Stimulated activated CD4-positive, alpha-beta T cell treated with anti-CD3 and anti-CD28 coated beads, Interleukin-15, amount 100 ng/mL, for 1 hour (primary cell): ENCODE results near the gene UROC1.

Experiments
- DNase-seq, 2 donors: peaks; one replicate each; pipeline ENCODE4 v3.0.0-alpha.2; 2020; ENCODE audit warnings: low read depth in 1 of 2, low spot score in 1 of 2

The UROC1 gene

GRCh38 chr3:126446301-126446700 is 71.3 kb downstream of the UROC1 start:
- DNase-seq = no peak

DNA sequence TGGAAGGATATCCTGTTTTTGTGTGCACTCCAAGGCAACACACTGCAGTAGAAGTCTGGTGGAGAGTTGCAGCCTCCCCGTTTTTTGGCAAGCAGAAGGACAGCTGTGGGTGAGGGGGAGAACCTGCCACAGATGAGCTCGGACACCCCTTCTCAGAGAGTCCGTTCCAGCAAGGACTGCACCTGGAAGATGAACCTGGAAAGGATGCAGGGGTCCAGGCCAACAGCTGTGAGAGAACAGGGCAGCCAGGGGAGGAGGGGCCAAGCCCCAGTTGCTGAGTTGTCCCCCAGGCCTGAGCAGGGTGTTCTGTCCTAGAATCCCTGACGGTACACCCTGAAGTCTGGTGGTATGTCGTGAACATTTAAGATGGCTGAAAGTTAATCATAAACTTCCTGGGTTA is 72.1 kb downstream of the UROC1 start:
- no peak for DNase-seq

DNA sequence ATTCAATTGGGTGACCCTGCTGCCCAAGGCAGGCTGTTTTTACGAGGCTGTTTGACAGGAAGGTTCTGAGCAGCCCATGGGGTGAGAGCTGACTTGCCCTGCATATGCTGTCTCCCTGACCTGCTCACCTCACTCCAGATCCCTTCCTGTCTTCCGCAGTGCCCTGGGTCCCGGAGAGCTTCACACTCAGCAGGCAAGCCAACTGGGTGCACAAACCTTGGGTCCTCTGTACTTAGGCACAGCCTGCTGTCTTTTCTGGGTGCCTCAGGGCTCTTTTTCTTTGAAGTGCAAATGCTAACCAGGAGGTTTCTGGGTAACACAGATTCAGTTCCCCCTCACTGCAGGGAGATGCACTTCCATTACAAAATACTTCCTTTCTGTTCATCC is 74.7 kb downstream of the UROC1 start:
- no peak for DNase-seq

DNA sequence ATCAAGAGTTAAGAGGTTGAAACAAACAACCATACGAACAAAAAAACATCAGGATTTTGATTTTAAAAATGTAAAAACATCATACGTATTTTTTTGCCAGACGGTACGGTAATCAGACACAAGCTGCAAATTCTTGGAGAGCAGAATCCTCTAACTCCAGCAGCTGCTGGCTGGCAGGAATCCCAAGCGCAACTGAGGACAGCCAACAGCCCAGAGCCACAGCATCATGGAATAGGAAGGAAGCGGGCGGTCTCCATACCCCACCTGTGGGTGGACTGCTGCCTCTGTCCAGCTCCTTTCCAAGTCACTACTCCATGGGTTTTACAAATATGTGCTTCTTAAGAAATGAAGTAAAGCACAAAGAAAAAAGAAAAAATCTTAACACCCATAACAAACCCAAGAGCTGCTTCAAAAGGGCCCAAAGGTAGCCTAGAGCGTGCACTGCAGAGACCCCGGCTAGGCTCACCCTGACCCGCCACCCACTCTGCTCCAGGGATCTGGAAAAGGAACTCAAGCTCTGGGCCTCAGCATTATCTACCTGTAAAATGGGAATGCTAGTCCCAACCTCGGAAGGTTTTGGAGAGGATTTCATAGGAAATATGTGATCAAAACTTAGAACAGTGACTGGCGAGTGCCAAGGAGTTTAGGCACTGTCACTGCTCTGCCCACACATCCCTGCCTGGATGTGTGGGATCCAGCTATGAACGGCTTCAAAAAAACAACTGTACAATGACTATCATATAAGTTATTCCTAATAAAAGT is 75.3 kb downstream of the UROC1 start:
- no peak for DNase-seq

GRCh38 chr3:126441256-126441880 is 76.2 kb downstream of the UROC1 start:
- DNase-seq = no peak

DNA sequence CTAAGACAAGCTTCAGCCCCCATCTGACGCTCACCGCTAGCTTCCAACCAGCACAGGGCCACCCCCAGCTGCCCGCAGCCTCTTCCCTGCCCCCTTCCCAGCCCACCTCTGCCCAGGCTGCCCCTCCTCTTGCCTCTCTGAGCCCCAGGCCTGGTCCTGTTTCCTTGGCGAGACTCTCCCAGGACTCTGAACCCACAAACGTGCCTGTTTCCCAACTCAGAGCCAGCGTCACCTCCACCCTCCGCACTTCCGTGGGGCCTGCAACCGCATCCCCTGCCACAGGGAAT is 76.9 kb downstream of the UROC1 start:
- no peak for DNase-seq

- DNase-seq = no peak
Observed at GRCh38 chr3:126439968-126440708, 77.4 kb downstream of the UROC1 start.

DNA sequence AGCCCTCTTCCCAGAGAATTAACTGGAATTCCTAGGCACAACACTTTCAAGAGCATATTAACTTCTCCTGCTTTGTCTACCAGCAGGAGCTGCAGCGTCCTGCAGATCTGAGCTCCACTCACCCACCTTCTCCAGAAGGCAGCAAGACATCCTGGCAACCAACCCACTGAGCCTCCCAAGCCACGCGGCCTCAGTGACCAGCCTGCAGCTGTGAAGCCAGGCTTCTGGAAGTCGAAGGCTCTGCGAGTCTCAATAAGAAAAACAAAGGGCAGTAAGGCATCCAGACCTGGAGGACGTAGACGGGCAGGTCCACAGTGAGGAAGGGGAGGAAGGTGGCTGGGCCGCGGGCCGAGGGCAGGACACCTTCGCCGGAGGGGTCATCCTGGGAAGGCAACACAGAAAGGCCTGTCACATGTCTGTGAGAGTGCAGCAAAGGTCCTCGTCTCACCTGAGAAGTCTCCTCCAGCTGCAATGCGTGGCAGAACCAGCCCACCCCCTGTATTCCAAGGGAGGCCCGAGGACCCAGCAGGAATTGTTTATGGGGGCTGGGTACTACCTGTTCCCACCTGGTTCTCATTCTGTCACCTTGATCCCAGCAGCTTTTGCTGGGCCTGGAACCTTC is 78.1 kb downstream of the UROC1 start:
- DNase-seq = no peak

DNA sequence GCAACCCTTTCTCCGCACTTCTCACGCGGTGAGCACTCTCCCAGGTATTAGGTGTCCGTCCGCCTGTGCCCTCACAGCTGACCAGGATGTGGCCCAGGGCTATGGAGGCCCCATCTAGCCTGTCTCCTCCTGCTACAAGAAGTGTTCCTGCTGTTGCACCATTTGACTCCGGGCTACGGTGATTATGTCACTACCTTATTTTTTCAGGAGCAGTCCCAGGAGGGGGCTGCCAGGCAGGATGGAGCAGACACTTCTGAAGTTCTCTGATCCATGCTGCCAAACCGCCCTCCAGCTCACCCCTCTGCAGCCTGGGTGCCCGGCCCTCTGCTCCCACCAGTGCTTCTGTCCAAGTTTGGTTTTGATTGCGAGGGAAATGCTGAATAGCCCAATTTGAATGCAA is 78.8 kb downstream of the UROC1 start:
- DNase-seq = no peak

DNA sequence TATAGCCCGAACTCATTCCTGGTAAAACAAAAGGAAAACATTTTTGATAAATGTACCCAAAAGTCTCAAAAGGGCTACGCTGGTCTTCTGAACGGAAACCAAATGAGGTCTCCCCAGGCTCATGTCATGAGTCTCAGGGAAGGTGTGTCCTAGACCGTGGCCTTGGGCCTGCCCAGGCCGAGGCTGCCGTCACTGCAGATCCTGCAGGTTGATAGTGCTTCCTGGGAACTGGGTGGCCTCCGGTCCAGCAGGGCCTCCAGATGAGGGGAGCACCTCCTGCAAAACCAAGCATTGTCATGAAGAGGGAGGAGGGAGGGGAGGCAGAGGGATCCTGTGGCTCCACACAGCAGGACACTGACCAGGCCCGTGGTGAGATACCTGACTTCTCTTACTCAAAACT is 79.4 kb downstream of the UROC1 start:
- DNase-seq = no peak

DNA sequence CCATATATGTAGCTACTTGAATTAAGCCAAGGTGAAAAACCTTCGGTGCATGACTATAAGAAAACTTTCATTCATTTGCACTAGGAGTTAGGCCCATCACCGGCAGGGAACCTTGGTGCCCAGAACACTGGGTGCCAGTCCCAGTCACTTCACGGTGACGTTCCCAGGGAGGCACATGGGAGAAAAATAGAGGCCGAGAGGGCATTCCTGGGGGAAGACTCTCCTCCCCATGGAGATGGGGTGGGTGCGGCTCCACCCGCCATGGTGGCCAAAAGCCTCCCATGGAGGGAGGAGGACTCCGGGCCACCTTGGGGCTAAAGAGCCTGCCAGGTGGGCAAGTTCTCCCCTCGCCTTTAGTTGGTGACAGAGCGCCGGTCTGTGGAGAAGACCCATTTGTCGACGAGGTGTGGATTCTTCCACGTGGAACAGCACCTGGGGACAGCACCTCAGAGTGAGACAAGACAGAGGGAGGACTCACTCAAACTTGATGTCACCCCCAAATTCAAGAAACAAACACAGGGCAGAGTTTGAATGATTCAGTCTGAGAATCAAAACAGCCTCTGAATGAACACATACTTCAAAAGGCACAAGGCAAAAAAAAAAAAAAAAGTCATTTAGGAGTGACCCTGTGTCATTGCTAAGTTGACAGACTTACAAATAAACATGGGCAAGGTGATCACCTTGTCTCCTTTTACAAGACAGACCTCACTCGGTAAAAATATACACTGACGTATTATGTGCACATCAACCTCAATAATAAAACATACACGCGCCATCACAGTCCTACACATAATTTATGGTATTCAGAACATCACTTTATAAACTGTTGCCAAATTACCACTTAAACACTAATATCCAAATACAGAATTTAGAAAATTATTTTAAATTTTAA is 80.5 kb downstream of the UROC1 start:
- DNase-seq = no peak

- DNase-seq = no peak
Observed at GRCh38 chr3:126435456-126436315, 81.9 kb downstream of the UROC1 start.

DNA sequence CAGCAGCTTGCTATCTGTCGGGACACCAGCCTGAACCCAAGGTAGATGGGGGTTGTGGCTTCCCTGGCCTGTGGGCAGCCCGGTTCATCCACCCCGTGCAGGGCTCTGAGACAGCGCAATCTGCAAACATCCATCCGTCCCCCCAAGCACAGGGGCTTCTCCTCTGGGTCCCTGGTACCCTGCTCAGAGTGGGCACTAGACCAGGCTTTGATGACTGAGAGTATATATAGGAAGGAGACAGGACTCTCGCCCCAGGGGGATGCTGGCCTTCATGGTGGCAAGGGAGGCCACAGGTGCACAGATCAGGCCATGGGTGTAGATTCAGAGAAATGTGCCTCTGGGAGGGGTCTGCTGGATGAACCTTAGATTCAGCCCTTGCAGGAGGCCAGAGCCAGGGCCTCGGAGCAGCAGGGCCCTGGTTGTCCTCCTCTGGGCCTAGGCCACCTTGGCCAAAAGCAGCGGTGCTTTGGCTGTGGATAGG is 82.6 kb downstream of the UROC1 start:
- no peak for DNase-seq

- no peak for DNase-seq
Observed at GRCh38 chr3:126434264-126434590, 83.3 kb downstream of the UROC1 start.

DNA sequence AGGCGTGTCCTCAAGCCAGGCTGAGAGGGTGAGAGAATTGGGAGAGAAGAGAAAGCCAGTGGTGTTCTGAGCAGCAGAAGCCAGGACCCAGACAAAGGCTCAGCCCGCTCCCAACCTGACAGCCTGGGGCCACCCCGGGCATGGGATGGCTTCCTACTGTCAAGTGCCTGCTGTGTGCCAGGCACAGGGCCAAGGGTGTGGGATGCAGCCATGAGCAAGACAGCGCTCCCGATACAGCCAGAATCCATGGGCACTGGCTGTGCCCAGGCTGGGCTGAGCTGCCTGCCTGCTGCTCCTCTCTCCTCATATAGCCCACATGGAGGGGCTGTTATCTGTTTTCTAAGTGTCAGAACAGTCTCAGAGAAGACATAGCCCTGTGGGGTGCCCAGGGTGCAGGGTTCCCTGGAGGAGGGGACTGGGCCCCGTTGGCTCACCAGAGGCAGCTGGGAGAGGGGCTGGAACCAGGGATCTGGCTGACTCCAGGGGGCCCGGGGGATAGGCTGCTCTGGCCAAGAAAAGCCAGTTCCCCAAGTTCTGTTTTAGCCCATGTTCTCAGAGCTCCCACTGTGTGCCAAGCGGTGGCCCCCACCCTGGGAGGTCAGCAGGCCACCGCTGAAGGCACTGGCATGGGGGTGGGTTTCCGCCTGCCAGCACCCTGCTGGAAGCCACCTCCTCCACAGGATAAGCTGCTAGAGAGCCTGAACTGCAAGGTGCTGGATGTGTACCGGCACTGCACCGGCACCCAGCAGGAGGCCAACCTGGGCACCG is 83.9 kb downstream of the UROC1 start:
- no peak for DNase-seq

DNA sequence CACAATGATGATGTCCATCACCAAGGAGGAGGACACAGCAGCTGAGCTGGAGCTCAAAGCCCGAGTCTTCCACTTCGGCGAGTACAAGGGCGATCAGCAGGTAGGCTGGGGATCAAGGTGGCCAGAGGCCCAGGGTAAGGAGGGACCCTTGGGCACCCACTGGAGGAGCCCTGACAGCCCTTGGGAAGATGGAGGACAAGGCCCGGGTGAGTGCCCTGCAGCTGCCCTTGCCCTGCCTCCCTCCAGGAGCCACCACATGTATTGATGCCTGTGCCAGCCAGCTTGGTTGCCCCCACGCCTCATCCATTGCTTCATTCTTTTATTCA is 84.5 kb downstream of the UROC1 start:
- no peak for DNase-seq

GRCh38 chr3:126432361-126433104 is 85.0 kb downstream of the UROC1 start:
- no peak for DNase-seq
